Measurements from ENCODE around the gene IFNB1. TPM values are rescaled to one million over a fixed set of nuclear protein-coding genes. Genes with fewer than 3 reads are reported as not detected.

Gene IFNB1
- total RNA-seq, 4 donors from 2014 or later, result not detected

DNA sequence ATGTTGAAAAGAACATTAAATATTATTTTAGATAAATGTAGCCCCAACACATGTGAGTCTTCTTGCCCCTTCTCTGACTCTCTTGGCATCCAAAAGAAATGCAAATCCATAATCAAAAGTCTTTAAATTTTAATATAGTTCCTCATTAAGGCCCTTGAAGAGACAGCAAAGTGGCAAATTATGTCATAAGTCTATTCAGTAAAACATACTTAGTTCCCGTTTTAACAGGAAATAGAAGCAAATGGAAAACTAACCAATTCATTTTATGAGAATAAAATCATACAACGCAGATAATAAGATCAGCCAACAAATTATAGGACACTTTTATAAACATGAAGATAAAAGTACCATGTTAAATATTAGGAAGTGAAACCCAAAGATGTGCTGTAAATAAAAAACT lies 20.1 kb upstream of the IFNB1 start:
- TF ChIP-seq, protein P1, sequence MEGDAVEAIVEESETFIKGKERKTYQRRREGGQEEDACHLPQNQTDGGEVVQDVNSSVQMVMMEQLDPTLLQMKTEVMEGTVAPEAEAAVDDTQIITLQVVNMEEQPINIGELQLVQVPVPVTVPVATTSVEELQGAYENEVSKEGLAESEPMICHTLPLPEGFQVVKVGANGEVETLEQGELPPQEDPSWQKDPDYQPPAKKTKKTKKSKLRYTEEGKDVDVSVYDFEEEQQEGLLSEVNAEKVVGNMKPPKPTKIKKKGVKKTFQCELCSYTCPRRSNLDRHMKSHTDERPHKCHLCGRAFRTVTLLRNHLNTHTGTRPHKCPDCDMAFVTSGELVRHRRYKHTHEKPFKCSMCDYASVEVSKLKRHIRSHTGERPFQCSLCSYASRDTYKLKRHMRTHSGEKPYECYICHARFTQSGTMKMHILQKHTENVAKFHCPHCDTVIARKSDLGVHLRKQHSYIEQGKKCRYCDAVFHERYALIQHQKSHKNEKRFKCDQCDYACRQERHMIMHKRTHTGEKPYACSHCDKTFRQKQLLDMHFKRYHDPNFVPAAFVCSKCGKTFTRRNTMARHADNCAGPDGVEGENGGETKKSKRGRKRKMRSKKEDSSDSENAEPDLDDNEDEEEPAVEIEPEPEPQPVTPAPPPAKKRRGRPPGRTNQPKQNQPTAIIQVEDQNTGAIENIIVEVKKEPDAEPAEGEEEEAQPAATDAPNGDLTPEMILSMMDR (IDR thresholded peaks at IDR 0.05), result no peak
- TF ChIP-seq EP300 (IDR thresholded peaks at IDR 0.05), result no peak
- TF ChIP-seq POLR2AphosphoS5 (IDR thresholded peaks at IDR 0.05), result no peak
- TF ChIP-seq POLR2A (IDR thresholded peaks at IDR 0.05; ENCODE audit: low read depth), result no peak
- H3K27ac ChIP-seq (replicated peaks in 1 of 4), result no peak overlapping the region
- intact Hi-C loops (cut with DNase I), result no loop called here
- H3K4me1 ChIP-seq, result peaks cover 13 to 21% (median 19%) of the 10 kb centered on the region in 4 donors
- 71% methylated on average over 2 of the region's 2 CpGs for WGBS
- no peak for DNase-seq (ENCODE audit: extremely low spot score)
- H3K27me3 ChIP-seq, result no peaks in the 10 kb centered on the region
- H3K9me3 ChIP-seq, result no peaks in the 10 kb centered on the region
- H3K36me3 ChIP-seq, result no peaks in the 10 kb centered on the region
- H3K4me3 ChIP-seq, result no peak overlapping the region

DNA sequence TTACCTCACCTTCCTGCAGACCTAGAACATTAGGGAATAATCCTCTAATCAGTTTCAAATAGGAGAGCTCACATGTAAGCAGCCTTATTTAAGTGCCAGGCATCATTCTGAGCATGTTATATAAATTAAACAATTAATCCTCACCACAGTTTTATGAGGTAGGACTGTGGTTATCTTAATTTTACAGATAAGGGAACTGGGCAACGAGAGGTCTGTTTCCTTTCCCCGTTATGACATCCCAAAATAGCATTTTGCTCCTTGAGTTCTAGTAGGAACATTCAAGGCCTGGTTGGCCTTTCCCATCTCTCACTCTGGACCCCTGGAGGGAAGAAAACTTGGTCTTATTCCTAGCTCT lies 19.1 kb upstream of the IFNB1 start:
- peak overlapping the region in 3 of 4 donors; percentile 33 to 42 (median 41) for H3K4me3 ChIP-seq
- H3K27ac ChIP-seq (replicated peaks in 1 of 4), result peak overlapping the region; percentile 55 to 76 (median 63)
- TF ChIP-seq, protein P1 (IDR thresholded peaks at IDR 0.05), result no peak
- no peak for TF ChIP-seq POLR2A (IDR thresholded peaks at IDR 0.05; ENCODE audit: low read depth)
- TF ChIP-seq EP300 (IDR thresholded peaks at IDR 0.05), result no peak
- no peak for TF ChIP-seq POLR2AphosphoS5 (IDR thresholded peaks at IDR 0.05)
- peaks cover 13 to 21% (median 19%) of the 10 kb centered on the region in 4 donors for H3K4me1 ChIP-seq
- DNase-seq (ENCODE audit: extremely low spot score), result no peak
- H3K36me3 ChIP-seq, result no peaks in the 10 kb centered on the region
- intact Hi-C loops (cut with DNase I), result no loop called here
- H3K9me3 ChIP-seq, result no peaks in the 10 kb centered on the region
- H3K27me3 ChIP-seq, result no peaks in the 10 kb centered on the region
- 54% methylated on average over 2 of the region's 2 CpGs for WGBS

DNA sequence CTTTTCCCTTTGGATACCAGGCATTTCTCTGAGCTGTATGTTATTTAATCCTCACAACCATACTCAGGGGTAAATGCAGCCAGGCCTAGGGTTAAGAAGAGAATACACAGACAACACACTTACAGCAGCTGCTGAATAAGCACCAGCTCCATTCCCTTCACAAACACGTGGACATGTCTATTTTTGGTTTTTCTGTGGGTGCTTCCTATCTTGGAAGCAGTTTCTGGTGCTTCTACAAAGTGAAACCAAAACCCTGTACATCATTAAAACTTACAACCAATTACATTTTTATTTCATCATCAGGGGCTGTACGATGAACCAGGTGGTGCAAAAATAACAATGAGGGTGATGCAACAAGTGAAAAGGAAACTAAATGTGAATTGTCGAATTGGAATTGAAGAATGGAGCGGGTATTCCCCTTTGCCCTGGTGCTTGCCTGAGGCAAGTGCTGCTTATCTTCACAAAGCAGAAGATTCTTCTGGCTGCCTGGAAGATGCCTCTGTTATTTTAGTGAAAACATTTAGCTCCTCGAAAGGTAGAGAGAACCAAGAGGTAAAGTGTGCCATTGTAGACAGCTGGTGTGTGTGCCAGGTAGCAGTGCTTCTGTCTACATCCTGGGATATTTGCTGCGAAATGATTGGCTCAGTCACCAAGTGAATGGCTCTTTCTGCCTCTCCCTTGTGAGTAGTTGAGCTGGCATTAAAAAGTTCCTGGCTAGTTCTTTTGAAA lies 18.6 kb upstream of the IFNB1 start:
- H3K27ac ChIP-seq (replicated peaks in 1 of 4), result peak overlapping the region; percentile 55 to 76 (median 63)
- H3K36me3 ChIP-seq, result no peaks in the 10 kb centered on the region
- intact Hi-C loops (cut with DNase I), result no loop called here

DNA sequence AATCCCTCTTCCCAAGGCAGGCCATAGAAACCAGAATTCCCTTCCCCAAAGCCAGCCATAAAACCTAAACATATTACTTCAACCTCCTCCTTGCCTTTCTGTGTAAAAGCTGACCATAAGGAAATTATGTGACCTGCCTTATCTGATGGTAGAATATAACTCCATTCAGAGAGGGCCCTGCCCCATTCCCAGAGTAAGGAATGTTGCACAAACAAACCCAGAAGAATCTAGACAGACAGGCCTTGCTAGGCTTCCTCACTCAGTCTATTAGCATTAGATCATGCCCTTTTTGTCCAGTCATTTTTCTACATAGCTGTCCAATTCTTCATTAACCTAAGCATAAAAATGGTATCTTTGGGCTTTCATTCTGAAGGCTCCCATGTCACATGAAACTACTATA lies 17.8 kb upstream of the IFNB1 start:
- H3K36me3 ChIP-seq, result no peaks in the 10 kb centered on the region
- H3K4me1 ChIP-seq, result peaks cover 13 to 21% (median 19%) of the 10 kb centered on the region in 4 donors
- no peak for DNase-seq (ENCODE audit: extremely low spot score)
- peak overlapping the region; percentile 55 to 76 (median 63) for H3K27ac ChIP-seq (replicated peaks in 1 of 4)
- no peaks in the 10 kb centered on the region for H3K9me3 ChIP-seq
- no peaks in the 10 kb centered on the region for H3K27me3 ChIP-seq
- intact Hi-C loops (cut with DNase I), result no loop called here
- no peak overlapping the region for H3K4me3 ChIP-seq
- TF ChIP-seq, protein P1 (IDR thresholded peaks at IDR 0.05), result no peak
- TF ChIP-seq POLR2AphosphoS5 (IDR thresholded peaks at IDR 0.05) (no peak), POLR2A (IDR thresholded peaks at IDR 0.05; ENCODE audit: low read depth) (no peak), EP300 (IDR thresholded peaks at IDR 0.05) (no peak)

More for the DNA sequence above, 18.6 kb upstream of the IFNB1 start:
- no peaks in the 10 kb centered on the region for H3K9me3 ChIP-seq
- H3K4me3 ChIP-seq, result peak overlapping the region; percentile 33 to 49 (median 42)
- H3K4me1 ChIP-seq, result peaks cover 13 to 21% (median 19%) of the 10 kb centered on the region in 4 donors
- no peak for TF ChIP-seq EP300 (IDR thresholded peaks at IDR 0.05)
- peak; percentile 14 to 32 for TF ChIP-seq POLR2AphosphoS5 (IDR thresholded peaks at IDR 0.05)
- TF ChIP-seq, protein P1 (IDR thresholded peaks at IDR 0.05), result no peak
- DNase-seq (ENCODE audit: extremely low spot score), result peak; percentile 88
- H3K27me3 ChIP-seq, result no peaks in the 10 kb centered on the region
- WGBS, result 22% methylated on average over 6 of the region's 6 CpGs

Data from esophagus muscularis mucosa (tissue), 4 donors.